Liver (tissue), 9 donors: Measurements from ENCODE around the gene PRPSAP1. TPM values are rescaled to one million over a fixed set of nuclear protein-coding genes. Genes with fewer than 3 reads are reported as not detected.
A peak's percentile ranks its signal among the peaks of the same experiment; 100 is the strongest.

Experiments
- DNase-seq: peaks from one replicate; pipeline ENCODE4 v3.0.0-alpha.2; 2017; ENCODE audit warnings: low spot score
- H3K27ac ChIP-seq, 2 donors: one replicate each; pipeline ENCODE4 v1.7.0; 2013; ENCODE audit warnings: inconsistent platforms in 2 of 2, low read length in 2 of 2, control low read depth in 1 of 2, low read depth in 1 of 2, mild to moderate bottlenecking in 1 of 2
- H3K27me3 ChIP-seq, 4 donors: one replicate each; pipeline versions ENCODE4 v1.6.1 to v1.7.0; 2013; ENCODE audit warnings: low read length in 3 of 4, inconsistent platforms in 1 of 4, mild to moderate bottlenecking in 1 of 4, moderate library complexity in 1 of 4; ENCODE audit not compliant: control insufficient read depth in 4 of 4, insufficient read depth in 4 of 4
- H3K36me3 ChIP-seq, 4 donors: one replicate each; pipeline versions ENCODE4 v1.6.1 to v1.7.0; 2013; ENCODE audit warnings: low read length in 3 of 4, mild to moderate bottlenecking in 3 of 4, low read depth in 1 of 4, moderate library complexity in 1 of 4; ENCODE audit not compliant: control insufficient read depth in 4 of 4, insufficient read depth in 3 of 4
- H3K4me1 ChIP-seq, 4 donors: one replicate each; pipeline versions ENCODE4 v1.6.1 to v1.7.0; 2013; ENCODE audit warnings: low read length in 3 of 4, mild to moderate bottlenecking in 3 of 4, moderate library complexity in 1 of 4; ENCODE audit not compliant: control insufficient read depth in 4 of 4, insufficient read depth in 4 of 4
- H3K4me3 ChIP-seq, 3 donors: one replicate each; pipeline versions ENCODE4 v1.6.1 to v1.7.0; 2013; ENCODE audit warnings: low read length in 3 of 3, control low read depth in 1 of 3, low read depth in 1 of 3, mild to moderate bottlenecking in 1 of 3
- H3K9ac ChIP-seq, 2 donors: one replicate each; pipeline ENCODE4 v1.7.0; 2013; ENCODE audit warnings: low read length in 2 of 2, mild to moderate bottlenecking in 2 of 2, moderate library complexity in 2 of 2, control low read depth in 1 of 2, low read depth in 1 of 2
- H3K9me3 ChIP-seq, 4 donors: one replicate each; pipeline versions ENCODE4 v1.6.1 to v1.7.0; 2013; ENCODE audit warnings: low read length in 3 of 4; ENCODE audit not compliant: control insufficient read depth in 4 of 4
- EGR1 ChIP-seq, 2 donors: IDR thresholded peaks; 2 replicates each; pipeline ENCODE4 v1.6.1; 2016 to 2018; ENCODE audit warnings: antibody characterized with exemption in 2 of 2, low read depth in 2 of 2
- FOXA1 ChIP-seq: IDR thresholded peaks from 2 replicates; pipeline ENCODE4 v1.6.1; 2016; ENCODE audit warnings: antibody characterized with exemption
- FOXA2 ChIP-seq: IDR thresholded peaks from 2 replicates; pipeline ENCODE4 v1.6.1; 2016; ENCODE audit warnings: antibody characterized with exemption
- GABPA ChIP-seq, 2 donors: IDR thresholded peaks in 1 of 2; conservative IDR thresholded peaks in 1 of 2; 2 replicates each; pipeline ENCODE4 v1.6.1; 2016; ENCODE audit warnings: antibody characterized with exemption in 2 of 2, mild to moderate bottlenecking in 1 of 2, moderate library complexity in 1 of 2
- HNF4A ChIP-seq, 2 donors: conservative IDR thresholded peaks; 2 replicates each; pipeline ENCODE4 v1.6.1; 2016; ENCODE audit warnings: antibody characterized with exemption in 2 of 2, mild to moderate bottlenecking in 2 of 2
- HNF4G ChIP-seq: IDR thresholded peaks from 2 replicates; pipeline ENCODE4 v1.6.1; 2016; ENCODE audit warnings: antibody characterized with exemption
- JUND ChIP-seq, 2 donors: IDR thresholded peaks; 2 replicates each; pipeline ENCODE4 v1.6.1; 2016; ENCODE audit warnings: antibody characterized with exemption in 2 of 2
- RAD21 ChIP-seq, 2 donors: IDR thresholded peaks; 2 replicates each; pipeline ENCODE4 v1.6.1; 2016; ENCODE audit warnings: antibody characterized with exemption in 2 of 2, mild to moderate bottlenecking in 2 of 2
- RXRA ChIP-seq, 2 donors: IDR thresholded peaks; 2 replicates each; pipeline ENCODE4 v1.6.1; 2017 to 2018; ENCODE audit warnings: antibody characterized with exemption in 2 of 2, mild to moderate bottlenecking in 1 of 2
- SP1 ChIP-seq: IDR thresholded peaks from 2 replicates; pipeline ENCODE4 v1.6.1; 2018; ENCODE audit warnings: antibody characterized with exemption, mild to moderate bottlenecking
- TAF1 ChIP-seq: conservative IDR thresholded peaks from 2 replicates; pipeline ENCODE4 v1.6.1; 2016; ENCODE audit warnings: antibody characterized with exemption, mild to moderate bottlenecking
- YY1 ChIP-seq: IDR thresholded peaks from 2 replicates; pipeline ENCODE4 v1.6.1; 2016; ENCODE audit warnings: antibody characterized with exemption, mild to moderate bottlenecking
- WGBS: extraction: QIAGEN DNeasy Blood & Tissue Kit; methylation state at CpG from one replicate; pipeline ENCODE4 v1.1.7; 2013; 5-methylcytosine and 5-hydroxymethylcytosine counted together
- polyA plus RNA-seq, 2 donors: library from polyadenylated mRNA; stranded (reverse) in 1 of 2; unstranded in 1 of 2; fragments of 200-250 nt in 1 of 2; fragments of >200 nt in 1 of 2; fragmentation: Nextera tagmentation in 1 of 2; extraction: Ambion mirVana in 1 of 2; gene quantifications; one replicate each; pipeline versions ENCODE4 v1.2.1 to v1.2.3, GENCODE V29; 2013 to 2015
- total RNA-seq, 2 donors: library from RNA; depleted of rRNA; stranded (reverse); fragments of >200 nt; gene quantifications; one replicate each; pipeline ENCODE4 v1.2.3, GENCODE V29; 2014
- TF ChIP-seq, protein P1 (sequence below): IDR thresholded peaks from 2 replicates; pipeline ENCODE4 v1.6.1; 2016; ENCODE audit warnings: antibody characterized with exemption
- TF ChIP-seq, protein P2 (sequence below): IDR thresholded peaks from 2 replicates; pipeline ENCODE4 v1.6.1; 2016; ENCODE audit warnings: antibody characterized with exemption, mild to moderate bottlenecking
- TF ChIP-seq, protein P3 (sequence below): fragments of 150-350 bp; IDR thresholded peaks from 2 replicates; pipeline ENCODE4 v1.5.1; 2017; ENCODE audit warnings: improper control_type of control experiment, low read depth, low read length; ENCODE audit not compliant: missing input control
- TF ChIP-seq, protein P4 (sequence below): IDR thresholded peaks from 2 replicates; pipeline ENCODE4 v1.6.1; 2016; ENCODE audit warnings: antibody characterized with exemption
- donor health status: healthy.
- donor health status: healthy.
- donor health status: healthy.
- donor health status: healthy.
- donor health status: healthy.

Gene PRPSAP1
- total and polyA plus RNA-seq, 4 donors, result 21.4 to 78.1 (median 52.6) TPM

DNA sequence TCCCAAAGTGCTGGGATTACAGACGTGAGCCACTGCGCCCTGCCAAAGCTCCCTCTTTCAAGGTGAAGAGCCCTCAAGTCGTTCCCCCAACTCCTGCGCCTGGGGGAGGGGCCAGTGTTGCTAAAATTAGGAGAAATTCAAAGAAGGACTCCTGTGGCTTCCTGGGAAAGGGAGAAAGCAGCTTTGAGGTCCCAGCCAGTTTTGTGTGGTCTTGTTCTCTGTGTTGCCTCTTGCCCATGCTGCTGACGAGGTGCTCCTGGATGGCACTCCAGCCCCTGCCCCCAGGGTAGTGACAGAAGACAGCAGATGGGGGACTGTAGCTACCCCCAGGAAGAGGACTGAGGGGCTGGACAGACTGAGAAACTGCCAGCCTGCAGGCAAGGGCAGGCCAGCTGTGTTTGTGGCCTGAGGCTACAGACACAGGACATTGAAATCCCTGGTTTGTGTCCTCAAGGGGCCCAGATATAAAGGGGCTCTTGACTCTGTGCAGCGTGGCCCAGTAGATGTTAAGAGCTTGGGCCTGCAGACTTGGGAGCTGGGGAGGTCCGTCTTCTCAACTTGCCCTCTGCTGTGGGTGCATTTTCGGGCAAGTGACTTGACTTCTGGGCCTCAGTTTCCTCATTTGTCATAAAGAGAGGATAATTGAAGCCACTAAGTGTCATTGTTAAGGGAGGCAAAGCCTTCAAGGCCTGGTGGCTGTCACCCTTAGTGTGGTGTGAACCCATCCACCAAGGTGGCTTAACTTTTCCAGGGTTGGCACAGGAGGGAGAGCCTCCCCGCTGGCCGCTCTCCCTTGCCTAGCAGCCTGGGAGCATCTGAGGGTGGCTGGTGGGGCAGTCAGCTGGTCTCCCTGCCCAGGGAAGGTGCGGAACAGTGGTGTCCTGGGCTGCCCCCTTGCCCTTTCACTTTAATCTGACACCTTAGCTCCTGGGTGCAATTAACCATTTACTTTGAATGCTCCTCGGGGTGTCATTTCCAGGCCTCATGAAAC, 84.4 kb downstream of the PRPSAP1 start:
- no peak for TF ChIP-seq FOXA1
- no peak for TF ChIP-seq SP1
- TF ChIP-seq FOXA2, result no peak
- TF ChIP-seq RXRA (IDR thresholded peaks at IDR 0.05), result no peak
- no peak for TF ChIP-seq RAD21 (IDR thresholded peaks at IDR 0.05)
- TF ChIP-seq EGR1 (IDR thresholded peaks at IDR 0.05; ENCODE audit: low read depth in 2 of 2), result no peak
- TF ChIP-seq HNF4G, result no peak
- no peak for TF ChIP-seq GABPA (IDR thresholded peaks at IDR 0.05 in 1 of 2, conservative IDR thresholded peaks at IDR 0.05 in 1 of 2)
- TF ChIP-seq, protein P1, sequence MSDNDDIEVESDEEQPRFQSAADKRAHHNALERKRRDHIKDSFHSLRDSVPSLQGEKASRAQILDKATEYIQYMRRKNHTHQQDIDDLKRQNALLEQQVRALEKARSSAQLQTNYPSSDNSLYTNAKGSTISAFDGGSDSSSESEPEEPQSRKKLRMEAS, result no peak
- TF ChIP-seq, protein P2, sequence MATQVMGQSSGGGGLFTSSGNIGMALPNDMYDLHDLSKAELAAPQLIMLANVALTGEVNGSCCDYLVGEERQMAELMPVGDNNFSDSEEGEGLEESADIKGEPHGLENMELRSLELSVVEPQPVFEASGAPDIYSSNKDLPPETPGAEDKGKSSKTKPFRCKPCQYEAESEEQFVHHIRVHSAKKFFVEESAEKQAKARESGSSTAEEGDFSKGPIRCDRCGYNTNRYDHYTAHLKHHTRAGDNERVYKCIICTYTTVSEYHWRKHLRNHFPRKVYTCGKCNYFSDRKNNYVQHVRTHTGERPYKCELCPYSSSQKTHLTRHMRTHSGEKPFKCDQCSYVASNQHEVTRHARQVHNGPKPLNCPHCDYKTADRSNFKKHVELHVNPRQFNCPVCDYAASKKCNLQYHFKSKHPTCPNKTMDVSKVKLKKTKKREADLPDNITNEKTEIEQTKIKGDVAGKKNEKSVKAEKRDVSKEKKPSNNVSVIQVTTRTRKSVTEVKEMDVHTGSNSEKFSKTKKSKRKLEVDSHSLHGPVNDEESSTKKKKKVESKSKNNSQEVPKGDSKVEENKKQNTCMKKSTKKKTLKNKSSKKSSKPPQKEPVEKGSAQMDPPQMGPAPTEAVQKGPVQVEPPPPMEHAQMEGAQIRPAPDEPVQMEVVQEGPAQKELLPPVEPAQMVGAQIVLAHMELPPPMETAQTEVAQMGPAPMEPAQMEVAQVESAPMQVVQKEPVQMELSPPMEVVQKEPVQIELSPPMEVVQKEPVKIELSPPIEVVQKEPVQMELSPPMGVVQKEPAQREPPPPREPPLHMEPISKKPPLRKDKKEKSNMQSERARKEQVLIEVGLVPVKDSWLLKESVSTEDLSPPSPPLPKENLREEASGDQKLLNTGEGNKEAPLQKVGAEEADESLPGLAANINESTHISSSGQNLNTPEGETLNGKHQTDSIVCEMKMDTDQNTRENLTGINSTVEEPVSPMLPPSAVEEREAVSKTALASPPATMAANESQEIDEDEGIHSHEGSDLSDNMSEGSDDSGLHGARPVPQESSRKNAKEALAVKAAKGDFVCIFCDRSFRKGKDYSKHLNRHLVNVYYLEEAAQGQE, result no peak
- TF ChIP-seq HNF4A (conservative IDR thresholded peaks at IDR 0.05), result no peak
- TF ChIP-seq YY1, result no peak
- H3K27ac ChIP-seq, result no peak overlapping the region
- H3K9ac ChIP-seq, result no peak overlapping the region
- H3K4me1 ChIP-seq, result peaks cover 12 to 46% (median 34%) of the 10 kb centered on the region in 4 donors
- peaks cover 0 to 2% (median 0%) of the 10 kb centered on the region in 4 donors for H3K36me3 ChIP-seq
- WGBS, result 81% methylated on average over 12 of the region's 12 CpGs
- no peaks in the 10 kb centered on the region for H3K9me3 ChIP-seq
- no peak overlapping the region for H3K4me3 ChIP-seq
- DNase-seq, result no peak
- H3K27me3 ChIP-seq, result no peaks in the 10 kb centered on the region

DNA sequence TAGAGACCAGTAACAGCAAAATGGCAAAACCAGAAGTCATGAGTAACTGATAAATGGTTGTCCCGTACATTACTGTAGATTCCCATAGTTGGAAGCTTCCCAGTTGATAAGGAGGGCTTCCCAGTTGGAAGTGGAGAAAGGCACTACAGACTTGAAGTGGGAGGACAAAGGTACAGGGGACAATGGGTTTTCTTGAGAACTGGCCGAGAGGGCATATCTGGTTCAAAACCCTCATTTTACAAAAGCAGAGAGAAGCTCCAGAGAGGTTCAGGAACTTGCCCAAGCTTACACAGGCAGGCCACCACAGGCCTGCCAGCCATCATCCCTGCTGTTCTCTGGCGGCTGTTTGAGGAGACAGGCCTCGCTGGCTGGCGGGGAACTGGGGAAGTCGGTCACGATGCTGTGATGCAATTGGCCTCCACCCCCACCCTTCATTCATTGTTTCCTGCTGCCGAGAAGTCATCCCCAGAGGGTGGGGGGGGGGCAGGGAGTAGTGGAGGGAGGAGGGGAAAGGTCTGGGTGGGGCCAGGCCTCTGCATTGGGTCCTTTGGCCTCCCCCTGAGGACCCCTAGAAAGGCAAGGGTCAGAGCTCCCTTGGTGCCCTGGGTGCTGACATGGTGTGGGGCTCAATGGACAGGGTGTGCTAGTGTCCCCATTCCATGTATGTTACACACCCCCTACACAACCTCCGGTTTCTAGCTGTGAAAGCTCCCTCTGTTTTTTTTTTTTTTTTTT, 85.5 kb downstream of the PRPSAP1 start:
- DNase-seq, result no peak
- H3K9me3 ChIP-seq, result no peaks in the 10 kb centered on the region
- TF ChIP-seq RXRA (IDR thresholded peaks at IDR 0.05) (no peak), GABPA (IDR thresholded peaks at IDR 0.05 in 1 of 2, conservative IDR thresholded peaks at IDR 0.05 in 1 of 2) (no peak), TAF1 (no peak), JUND (IDR thresholded peaks at IDR 0.05) (no peak), HNF4A (conservative IDR thresholded peaks at IDR 0.05) (no peak), YY1 (no peak), RAD21 (IDR thresholded peaks at IDR 0.05) (no peak), FOXA2 (no peak), FOXA1 (no peak)
- TF ChIP-seq, protein P1, result no peak
- TF ChIP-seq, protein P2, result no peak
- TF ChIP-seq, protein P3, sequence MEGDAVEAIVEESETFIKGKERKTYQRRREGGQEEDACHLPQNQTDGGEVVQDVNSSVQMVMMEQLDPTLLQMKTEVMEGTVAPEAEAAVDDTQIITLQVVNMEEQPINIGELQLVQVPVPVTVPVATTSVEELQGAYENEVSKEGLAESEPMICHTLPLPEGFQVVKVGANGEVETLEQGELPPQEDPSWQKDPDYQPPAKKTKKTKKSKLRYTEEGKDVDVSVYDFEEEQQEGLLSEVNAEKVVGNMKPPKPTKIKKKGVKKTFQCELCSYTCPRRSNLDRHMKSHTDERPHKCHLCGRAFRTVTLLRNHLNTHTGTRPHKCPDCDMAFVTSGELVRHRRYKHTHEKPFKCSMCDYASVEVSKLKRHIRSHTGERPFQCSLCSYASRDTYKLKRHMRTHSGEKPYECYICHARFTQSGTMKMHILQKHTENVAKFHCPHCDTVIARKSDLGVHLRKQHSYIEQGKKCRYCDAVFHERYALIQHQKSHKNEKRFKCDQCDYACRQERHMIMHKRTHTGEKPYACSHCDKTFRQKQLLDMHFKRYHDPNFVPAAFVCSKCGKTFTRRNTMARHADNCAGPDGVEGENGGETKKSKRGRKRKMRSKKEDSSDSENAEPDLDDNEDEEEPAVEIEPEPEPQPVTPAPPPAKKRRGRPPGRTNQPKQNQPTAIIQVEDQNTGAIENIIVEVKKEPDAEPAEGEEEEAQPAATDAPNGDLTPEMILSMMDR, result no peak
- TF ChIP-seq, protein P4, sequence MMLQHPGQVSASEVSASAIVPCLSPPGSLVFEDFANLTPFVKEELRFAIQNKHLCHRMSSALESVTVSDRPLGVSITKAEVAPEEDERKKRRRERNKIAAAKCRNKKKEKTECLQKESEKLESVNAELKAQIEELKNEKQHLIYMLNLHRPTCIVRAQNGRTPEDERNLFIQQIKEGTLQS, result no peak
- H3K4me1 ChIP-seq, result peaks cover 12 to 47% (median 34%) of the 10 kb centered on the region in 4 donors
- no peak overlapping the region for H3K4me3 ChIP-seq
- peaks cover 0 to 2% (median 0%) of the 10 kb centered on the region in 4 donors for H3K36me3 ChIP-seq
- 48% methylated on average over 9 of the region's 9 CpGs for WGBS
- H3K9ac ChIP-seq, result peak overlapping the region in 1 of 2 donors; percentile 60
- no peaks in the 10 kb centered on the region for H3K27me3 ChIP-seq
- peak overlapping the region; percentile 68 to 74 for H3K27ac ChIP-seq
